Activated CD8-positive, alpha-beta memory T cell treated with anti-CD3 and anti-CD28 coated beads, Interleukin-2, amount 50 U/mL, for 1 hour (primary cell): ENCODE data around the gene ADGRG2.
"Not testable (repeated sequence)": the region's sequence is repeated elsewhere in the genome, so short reads cannot be mapped to it uniquely, and the experiment has no call there.

Source experiments
- DNase-seq: peaks from one replicate; pipeline ENCODE4 v3.0.0-alpha.2; 2020; ENCODE audit errors: extremely low read depth

ADGRG2 gene

GRCh38 chrX:19086102-19086772 is 36.0 kb downstream of the ADGRG2 start:
- DNase-seq = no peak

- DNase-seq = no peak
These were observed 36.6 kb downstream of the ADGRG2 start for GRCh38 chrX:19085666-19086065.

GRCh38 chrX:19075754-19076153 is 46.5 kb downstream of the ADGRG2 start:
- no peak for DNase-seq

GRCh38 chrX:19072372-19072771 is 49.9 kb downstream of the ADGRG2 start:
- no peak for DNase-seq

GRCh38 chrX:19070555-19070994 is 51.7 kb downstream of the ADGRG2 start:
- DNase-seq = no peak

- DNase-seq = not testable (repeated sequence)
These were observed 55.3 kb downstream of the ADGRG2 start for GRCh38 chrX:19066987-19067386.

- no peak for DNase-seq
These were observed 56.7 kb downstream of the ADGRG2 start for GRCh38 chrX:19065535-19065934.

GRCh38 chrX:19064175-19064574 is 58.1 kb downstream of the ADGRG2 start:
- no peak for DNase-seq

- DNase-seq = no peak
These were observed 59.2 kb downstream of the ADGRG2 start for GRCh38 chrX:19063030-19063429.

- DNase-seq = no peak
These were observed 63.2 kb downstream of the ADGRG2 start for GRCh38 chrX:19059067-19059466.

GRCh38 chrX:19057856-19058255 is 64.4 kb downstream of the ADGRG2 start:
- no peak for DNase-seq

GRCh38 chrX:19049110-19049509 is 73.2 kb downstream of the ADGRG2 start:
- no peak for DNase-seq

- DNase-seq = no peak
These were observed 75.7 kb downstream of the ADGRG2 start for GRCh38 chrX:19046343-19047215.

GRCh38 chrX:19040373-19040772 is 81.9 kb downstream of the ADGRG2 start:
- no peak for DNase-seq

GRCh38 chrX:19034025-19034424 is 88.2 kb downstream of the ADGRG2 start:
- no peak for DNase-seq

- no peak for DNase-seq
These were observed 91.5 kb downstream of the ADGRG2 start for GRCh38 chrX:19030805-19031204.

- DNase-seq = no peak
These were observed 93.7 kb downstream of the ADGRG2 start for GRCh38 chrX:19028560-19028959.

- DNase-seq = no peak
These were observed 97.9 kb downstream of the ADGRG2 start for GRCh38 chrX:19024366-19024765.

- DNase-seq = no peak
These were observed 102.3 kb downstream of the ADGRG2 start for GRCh38 chrX:19019996-19020395.

GRCh38 chrX:19017271-19017670 is 105.0 kb downstream of the ADGRG2 start:
- no peak for DNase-seq

- DNase-seq = not testable (repeated sequence)
These were observed 105.7 kb downstream of the ADGRG2 start for GRCh38 chrX:19016614-19017013.

GRCh38 chrX:19007868-19008267 is 114.4 kb downstream of the ADGRG2 start:
- no peak for DNase-seq

GRCh38 chrX:19007011-19007410 is 115.3 kb downstream of the ADGRG2 start:
- DNase-seq = no peak
